Endodermal cell (in vitro differentiated cells): ENCODE data around the gene IFT88. TPM values are rescaled to one million over a fixed set of nuclear protein-coding genes. Genes with fewer than 3 reads are reported as not detected.
A peak's percentile ranks its signal among the peaks of the same experiment; 100 is the strongest.

Experiments
- DNase-seq: peaks from one replicate; pipeline ENCODE4 v3.0.0-alpha.2; 2017
- H3K27ac ChIP-seq: 2 replicates; pipeline ENCODE4 v1.5.1; 2013; ENCODE audit warnings: mild to moderate bottlenecking, low read depth, low read length, moderate library complexity
- H3K27me3 ChIP-seq: 2 replicates; pipeline ENCODE4 v1.6.1; 2013; ENCODE audit warnings: mild to moderate bottlenecking, low read length, moderate library complexity; ENCODE audit not compliant: insufficient read depth, control insufficient read depth, poor library complexity, severe bottlenecking
- H3K36me3 ChIP-seq: 2 replicates; pipeline ENCODE4 v1.7.0; 2013; ENCODE audit warnings: mild to moderate bottlenecking, low read length, moderate library complexity; ENCODE audit not compliant: control insufficient read depth, insufficient read depth
- H3K4me1 ChIP-seq: one replicate; pipeline ENCODE4 v1.7.0; 2013; ENCODE audit warnings: low read length; ENCODE audit not compliant: control insufficient read depth, insufficient read depth
- H3K4me3 ChIP-seq: 2 replicates; pipeline ENCODE4 v1.5.1; 2013; ENCODE audit warnings: mild to moderate bottlenecking, low read length, moderate library complexity
- H3K9ac ChIP-seq: 2 replicates; pipeline ENCODE4 v1.6.1; 2013; ENCODE audit warnings: mild to moderate bottlenecking, low read length, moderate library complexity; ENCODE audit not compliant: poor library complexity, severe bottlenecking; ENCODE audit errors: extremely low read depth
- H3K9me3 ChIP-seq: 2 replicates; pipeline ENCODE4 v1.6.1; 2013; ENCODE audit warnings: mild to moderate bottlenecking, low read length, moderate library complexity; ENCODE audit not compliant: control insufficient read depth
- H3K27ac Mint-ChIP-seq: 2 replicates; pipeline ENCODE4 v1.8.0; 2020; ENCODE audit warnings: mixed read lengths
- H3K27me3 Mint-ChIP-seq: 2 replicates; pipeline ENCODE4 v1.8.0; 2021; ENCODE audit warnings: mild to moderate bottlenecking, mixed read lengths; ENCODE audit not compliant: insufficient read depth
- H3K36me3 Mint-ChIP-seq: 2 replicates; pipeline ENCODE4 v1.8.0; 2020; ENCODE audit warnings: low read depth, mixed read lengths
- H3K4me1 Mint-ChIP-seq: 2 replicates; pipeline ENCODE4 v1.8.0; 2020; ENCODE audit warnings: mixed read lengths
- H3K4me3 Mint-ChIP-seq: 2 replicates; pipeline ENCODE4 v1.8.0; 2020; ENCODE audit warnings: mild to moderate bottlenecking, moderate library complexity, mixed read lengths
- H3K9me3 Mint-ChIP-seq: 2 replicates; pipeline ENCODE4 v1.8.0; 2020; ENCODE audit warnings: mild to moderate bottlenecking, mixed read lengths
- WGBS, 2 experiments: methylation state at CpG; one replicate each; pipeline versions ENCODE4 v1.1.5 to v1.1.7; 2013; ENCODE audit warnings: missing lambda C conversion rate in 2 of 2, mixed read lengths in 1 of 2; ENCODE audit not compliant: insufficient coverage in 1 of 2, insufficient read length in 1 of 2; 5-methylcytosine and 5-hydroxymethylcytosine counted together
- total RNA-seq, 2 donors: library from RNA; stranded (reverse); fragmentation: NEBNext Ultra II Directional in 1 of 2; extraction: Animal tissue kit (Norgen Biotek cat#: 25700) in 1 of 2; gene quantifications; 2 replicates in 1 of 2; 3 replicates in 1 of 2; pipeline ENCODE4 v1.2.1, GENCODE V29; 2021
- TF ChIP-seq, protein P1 (sequence below): fragments of 200-600 bp; sonication (generic); conservative IDR thresholded peaks from 2 replicates; pipeline ENCODE4 v1.5.0; 2021; ENCODE audit warnings: antibody characterized with exemption, mild to moderate bottlenecking

The IFT88 gene
- total RNA-seq, 2 donors from 2014 or later, result 15.2 to 18.7 TPM

DNA sequence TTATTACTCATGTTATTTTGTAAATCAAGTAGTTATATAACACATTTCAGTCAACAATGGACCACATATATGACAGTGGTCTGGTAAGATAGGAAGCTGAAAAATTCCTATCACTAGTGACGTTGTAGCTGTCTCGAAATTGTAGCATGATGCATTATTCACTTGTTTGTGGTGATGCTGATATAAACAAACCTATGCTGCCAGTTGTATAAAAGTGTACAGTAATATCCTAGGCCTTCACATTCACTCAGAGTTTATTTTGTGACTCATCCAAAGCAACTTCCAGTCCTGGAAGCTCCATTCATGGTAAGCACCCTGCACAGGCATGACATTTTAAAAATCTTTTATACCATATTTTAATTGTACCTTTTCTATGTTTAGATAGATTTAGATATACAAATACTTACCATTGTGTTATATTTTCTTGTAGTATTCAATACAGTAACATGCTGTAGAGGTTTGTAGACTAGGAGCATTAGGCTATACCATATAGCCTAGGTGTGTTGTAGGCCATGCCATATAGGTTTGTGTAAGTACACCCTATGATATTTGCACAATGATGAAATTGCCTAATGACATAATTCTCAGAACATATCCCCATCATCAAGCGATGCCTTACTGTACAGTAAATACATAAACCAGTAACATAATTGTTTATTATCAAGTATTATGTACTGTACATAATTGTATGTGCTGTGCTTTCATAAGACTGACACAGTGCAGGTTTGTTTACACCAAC, 49.3 kb downstream of the IFT88 start:
- Histone ChIP-seq H3K4me3 (no peak overlapping the region), H3K9ac (no peak overlapping the region), H3K9me3 (no peaks in the 10 kb centered on the region), H3K36me3 (no peaks in the 10 kb centered on the region), H3K4me1 (no peaks in the 10 kb centered on the region), H3K27me3 (no peaks in the 10 kb centered on the region), H3K27ac (no peak overlapping the region)
- TF ChIP-seq, protein P1, sequence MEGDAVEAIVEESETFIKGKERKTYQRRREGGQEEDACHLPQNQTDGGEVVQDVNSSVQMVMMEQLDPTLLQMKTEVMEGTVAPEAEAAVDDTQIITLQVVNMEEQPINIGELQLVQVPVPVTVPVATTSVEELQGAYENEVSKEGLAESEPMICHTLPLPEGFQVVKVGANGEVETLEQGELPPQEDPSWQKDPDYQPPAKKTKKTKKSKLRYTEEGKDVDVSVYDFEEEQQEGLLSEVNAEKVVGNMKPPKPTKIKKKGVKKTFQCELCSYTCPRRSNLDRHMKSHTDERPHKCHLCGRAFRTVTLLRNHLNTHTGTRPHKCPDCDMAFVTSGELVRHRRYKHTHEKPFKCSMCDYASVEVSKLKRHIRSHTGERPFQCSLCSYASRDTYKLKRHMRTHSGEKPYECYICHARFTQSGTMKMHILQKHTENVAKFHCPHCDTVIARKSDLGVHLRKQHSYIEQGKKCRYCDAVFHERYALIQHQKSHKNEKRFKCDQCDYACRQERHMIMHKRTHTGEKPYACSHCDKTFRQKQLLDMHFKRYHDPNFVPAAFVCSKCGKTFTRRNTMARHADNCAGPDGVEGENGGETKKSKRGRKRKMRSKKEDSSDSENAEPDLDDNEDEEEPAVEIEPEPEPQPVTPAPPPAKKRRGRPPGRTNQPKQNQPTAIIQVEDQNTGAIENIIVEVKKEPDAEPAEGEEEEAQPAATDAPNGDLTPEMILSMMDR, result no peak
- Mint-ChIP-seq H3K4me1 (no peaks in the 10 kb centered on the region), H3K27ac (no peak overlapping the region), H3K36me3 (peaks cover 3% of the 10 kb centered on the region), H3K27me3 (no peaks in the 10 kb centered on the region), H3K4me3 (no peak overlapping the region), H3K9me3 (peaks cover 4% of the 10 kb centered on the region)
- no peak for DNase-seq
- 100% methylated on average over 2 to 3 of the region's 3 CpGs for WGBS, 2 experiments

DNA sequence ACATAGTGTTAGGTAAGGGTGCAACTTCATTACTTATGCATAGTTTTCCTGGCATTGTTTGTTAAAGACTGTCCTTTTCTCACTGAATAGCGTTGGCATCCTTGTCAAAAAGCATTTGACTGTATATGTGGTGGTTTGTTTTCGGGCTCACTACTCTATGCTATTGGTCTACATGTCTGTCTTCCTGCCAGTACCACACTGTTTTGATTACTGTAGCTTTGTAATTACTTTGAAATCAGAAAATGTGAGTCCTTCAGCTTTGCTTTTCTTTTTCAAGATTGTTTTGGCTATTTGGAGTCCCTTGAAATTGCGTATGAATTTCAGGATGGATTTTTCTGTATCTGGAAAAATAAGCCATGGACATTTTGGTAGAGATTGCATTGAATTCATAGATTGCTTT, 56.0 kb downstream of the IFT88 start:
- WGBS, 2 experiments, result 88 to 94% methylated on average over 1 to 3 of the region's 3 CpGs
- Mint-ChIP-seq H3K27me3 (no peaks in the 10 kb centered on the region), H3K4me3 (no peak overlapping the region), H3K4me1 (no peaks in the 10 kb centered on the region), H3K9me3 (peaks cover 28% of the 10 kb centered on the region), H3K36me3 (peaks cover 38% of the 10 kb centered on the region), H3K27ac (no peak overlapping the region)
- H3K27ac ChIP-seq, result no peak overlapping the region
- peaks cover 18% of the 10 kb centered on the region for H3K9me3 ChIP-seq
- peaks cover 8% of the 10 kb centered on the region for H3K36me3 ChIP-seq
- no peaks in the 10 kb centered on the region for H3K4me1 ChIP-seq
- TF ChIP-seq, protein P1, result no peak
- H3K4me3 ChIP-seq, result peak overlapping the region; percentile 45
- H3K27me3 ChIP-seq, result no peaks in the 10 kb centered on the region
- DNase-seq, result no peak
- H3K9ac ChIP-seq, result no peak overlapping the region

GRCh38 chr13:20624213-20624612, 57.3 kb downstream of the IFT88 start:
- DNase-seq, result no peak
- H3K4me3 Mint-ChIP-seq, result no peak overlapping the region
- TF ChIP-seq, protein P1, result peak; percentile 41
- no peak overlapping the region for H3K27ac Mint-ChIP-seq
- Histone ChIP-seq H3K9ac (no peak overlapping the region), H3K27ac (no peak overlapping the region), H3K9me3 (peaks cover 18% of the 10 kb centered on the region), H3K4me3 (no peak overlapping the region), H3K36me3 (peaks cover 8% of the 10 kb centered on the region), H3K4me1 (no peaks in the 10 kb centered on the region), H3K27me3 (no peaks in the 10 kb centered on the region)
- H3K9me3 Mint-ChIP-seq, result peaks cover 28% of the 10 kb centered on the region
- peaks cover 38% of the 10 kb centered on the region for H3K36me3 Mint-ChIP-seq
- H3K27me3 Mint-ChIP-seq, result no peaks in the 10 kb centered on the region
- WGBS, 2 experiments, result 91 to 95% methylated on average over 4 of the region's 4 CpGs
- H3K4me1 Mint-ChIP-seq, result no peaks in the 10 kb centered on the region
